ENCODE results near the gene CORO6. TPM values are rescaled to one million over a fixed set of nuclear protein-coding genes. Genes with fewer than 3 reads are reported as not detected.

Gene CORO6
- total RNA-seq, 1 donor from 2014 or later = 7.1 TPM

- H3K36me3 Mint-ChIP-seq (ENCODE audit: unreplicated experiment) = peaks cover 2% of the 10 kb centered on the region
- DNase-seq (ENCODE audit: extremely low spot score, unreplicated experiment) = no peak
- H3K4me1 Mint-ChIP-seq (ENCODE audit: unreplicated experiment) = peaks cover 16% of the 10 kb centered on the region
- H3K4me3 Mint-ChIP-seq (ENCODE audit: unreplicated experiment) = no peak overlapping the region
- no peak for TF ChIP-seq CTCF (IDR thresholded peaks at IDR 0.05)
- H3K9me3 Mint-ChIP-seq (ENCODE audit: unreplicated experiment) = no peaks in the 10 kb centered on the region
- H3K27me3 Mint-ChIP-seq (ENCODE audit: unreplicated experiment) = no peaks in the 10 kb centered on the region
- no peak overlapping the region for H3K27ac Mint-ChIP-seq (ENCODE audit: unreplicated experiment)
Observed at GRCh38 chr17:29615048-29615385, 7.7 kb downstream of the CORO6 start.

GRCh38 chr17:29614349-29615047, 8.2 kb downstream of the CORO6 start:
- DNase-seq (ENCODE audit: extremely low spot score, unreplicated experiment) = no peak
- no peaks in the 10 kb centered on the region for H3K27me3 Mint-ChIP-seq (ENCODE audit: unreplicated experiment)

GRCh38 chr17:29613856-29614255, 8.9 kb downstream of the CORO6 start:
- Mint-ChIP-seq H3K27ac (ENCODE audit: unreplicated experiment) (no peak overlapping the region), H3K27me3 (ENCODE audit: unreplicated experiment) (no peaks in the 10 kb centered on the region), H3K9me3 (ENCODE audit: unreplicated experiment) (no peaks in the 10 kb centered on the region), H3K36me3 (ENCODE audit: unreplicated experiment) (peaks cover 2% of the 10 kb centered on the region), H3K4me3 (ENCODE audit: unreplicated experiment) (no peak overlapping the region), H3K4me1 (ENCODE audit: unreplicated experiment) (peaks cover 15% of the 10 kb centered on the region)
- DNase-seq (ENCODE audit: extremely low spot score, unreplicated experiment) = no peak
- no peak for TF ChIP-seq CTCF (IDR thresholded peaks at IDR 0.05)

More at GRCh38 chr17:29614349-29615047, 8.2 kb downstream of the CORO6 start:
- Mint-ChIP-seq H3K4me1 (ENCODE audit: unreplicated experiment) (peaks cover 15% of the 10 kb centered on the region), H3K9me3 (ENCODE audit: unreplicated experiment) (no peaks in the 10 kb centered on the region), H3K27ac (ENCODE audit: unreplicated experiment) (no peak overlapping the region), H3K36me3 (ENCODE audit: unreplicated experiment) (peaks cover 2% of the 10 kb centered on the region), H3K4me3 (ENCODE audit: unreplicated experiment) (no peak overlapping the region)
- no peak for TF ChIP-seq CTCF (IDR thresholded peaks at IDR 0.05)

GRCh38 chr17:29613352-29613837, 9.3 kb downstream of the CORO6 start:
- TF ChIP-seq CTCF (IDR thresholded peaks at IDR 0.05) = peak; percentile 54
- H3K27me3 Mint-ChIP-seq (ENCODE audit: unreplicated experiment) = no peaks in the 10 kb centered on the region
- no peak overlapping the region for H3K27ac Mint-ChIP-seq (ENCODE audit: unreplicated experiment)
- peaks cover 2% of the 10 kb centered on the region for H3K36me3 Mint-ChIP-seq (ENCODE audit: unreplicated experiment)
- H3K4me1 Mint-ChIP-seq (ENCODE audit: unreplicated experiment) = peaks cover 15% of the 10 kb centered on the region
- H3K4me3 Mint-ChIP-seq (ENCODE audit: unreplicated experiment) = no peak overlapping the region
- H3K9me3 Mint-ChIP-seq (ENCODE audit: unreplicated experiment) = no peaks in the 10 kb centered on the region
- DNase-seq (ENCODE audit: extremely low spot score, unreplicated experiment) = no peak

GRCh38 chr17:29612404-29613280, 10.1 kb downstream of the CORO6 start:
- DNase-seq (ENCODE audit: extremely low spot score, unreplicated experiment) = no peak
- H3K27ac Mint-ChIP-seq (ENCODE audit: unreplicated experiment) = no peak overlapping the region
- H3K4me3 Mint-ChIP-seq (ENCODE audit: unreplicated experiment) = no peak overlapping the region
- no peaks in the 10 kb centered on the region for H3K27me3 Mint-ChIP-seq (ENCODE audit: unreplicated experiment)
- TF ChIP-seq CTCF (IDR thresholded peaks at IDR 0.05) = no peak
- peaks cover 2% of the 10 kb centered on the region for H3K36me3 Mint-ChIP-seq (ENCODE audit: unreplicated experiment)
- peaks cover 15% of the 10 kb centered on the region for H3K4me1 Mint-ChIP-seq (ENCODE audit: unreplicated experiment)
- no peaks in the 10 kb centered on the region for H3K9me3 Mint-ChIP-seq (ENCODE audit: unreplicated experiment)

Measured in osteocyte (in vitro differentiated cells).